Right lung (tissue), 5 donors: Measurements from ENCODE around the gene PHEX. TPM values are rescaled to one million over a fixed set of nuclear protein-coding genes. Genes with fewer than 3 reads are reported as not detected.
"Not testable (repeated sequence)": the region's sequence is repeated elsewhere in the genome, so short reads cannot be mapped to it uniquely, and the experiment has no call there.

ENCODE experiments used
- DNase-seq, 2 donors: peaks; one replicate each; pipeline ENCODE4 v3.0.0-alpha.2; 2013
- polyA plus RNA-seq, 5 donors: library from polyadenylated mRNA; unstranded; fragments of 120-200 nt; gene quantifications; one replicate each; pipeline versions ENCODE4 v1.2.1 to v1.2.3, GENCODE V29; 2013; ENCODE audit warnings: inconsistent platforms in 1 of 5, low replicate concordance in 1 of 5; ENCODE audit not compliant: insufficient read length in 5 of 5, insufficient read depth in 1 of 5

The PHEX gene
- polyA plus RNA-seq, 5 donors: 7.5 to 22.3 (median 10.5) TPM

- DNase-seq: no peak
Observed at GRCh38 chrX:22206781-22207180, 174.7 kb downstream of the PHEX start.

- no peak for DNase-seq
Observed at GRCh38 chrX:22220941-22221340, 188.8 kb downstream of the PHEX start.

GRCh38 chrX:22234380-22234779, 202.3 kb downstream of the PHEX start:
- no peak for DNase-seq

GRCh38 chrX:22237479-22237878, 205.4 kb downstream of the PHEX start:
- no peak for DNase-seq

- no peak for DNase-seq
Observed at GRCh38 chrX:22246620-22247019, 214.5 kb downstream of the PHEX start.

GRCh38 chrX:22247169-22247568, 215.0 kb downstream of the PHEX start:
- DNase-seq: no peak

GRCh38 chrX:22248401-22248800, 216.3 kb downstream of the PHEX start:
- no peak for DNase-seq

GRCh38 chrX:22249371-22249770, 217.2 kb downstream of the PHEX start:
- DNase-seq: no peak

GRCh38 chrX:22268706-22269105, 236.6 kb downstream of the PHEX start:
- no peak for DNase-seq

- DNase-seq: no peak
Observed at GRCh38 chrX:22272613-22273012, 240.5 kb downstream of the PHEX start, which contains the start of gene CBLL2. Gene CBLL2 (plus strand): TSS chrX:22272913. CDS start chrX:22272992, 79 bp downstream.

GRCh38 chrX:22273714-22274317, 241.7 kb downstream of the PHEX start:
- no peak for DNase-seq

- DNase-seq: no peak
Observed at GRCh38 chrX:22276781-22277180, 244.7 kb downstream of the PHEX start.

- DNase-seq: no peak
Observed at GRCh38 chrX:22278375-22278774, 246.2 kb downstream of the PHEX start.

GRCh38 chrX:22289209-22289608, 257.1 kb downstream of the PHEX start:
- not testable (repeated sequence) for DNase-seq

- DNase-seq: no peak
Observed at GRCh38 chrX:22296871-22297270, 264.7 kb downstream of the PHEX start.

GRCh38 chrX:22300130-22300529, 268.0 kb downstream of the PHEX start:
- DNase-seq: peak in 1 of 2 donors; percentile 14

Other genes starting within 250 kb of the PHEX start
- 10 to 100 TPM; 17.5 to 29.1 (median 24.9) TPM for gene MBTPS2, start 192.7 kb upstream of the PHEX start, polyA plus RNA-seq
- gene YY2, start 176.3 kb upstream of the PHEX start, polyA plus RNA-seq: 1 to 10 TPM; 4.1 to 5.7 (median 4.4) TPM
- 100 to 1,000 TPM in 4 of 5 donors, 10 to 100 TPM in 1; 99.3 to 120 (median 108) TPM for gene SMS, start 91.6 kb upstream of the PHEX start, polyA plus RNA-seq
- not detected for gene CBLL2, start 240.6 kb downstream of the PHEX start, polyA plus RNA-seq